DND-41 (cell line): ENCODE measurements around the gene GABRA4.

Source experiments
- ATAC-seq: fragments of 200-7000 bp; cut with Tn5 transposase; 3 replicates; pipeline ENCODE4 v1.9.1; 2021; ENCODE audit warnings: low read depth; ENCODE audit not compliant: insufficient read depth
- DNase-seq: peaks from one replicate; pipeline ENCODE4 v3.0.0-alpha.2; 2020
- H2AFZ ChIP-seq: 2 replicates; pipeline ENCODE4 v1.6.0; 2012; ENCODE audit warnings: low read depth, low read length
- H3K27ac ChIP-seq: 2 replicates; pipeline ENCODE4 v1.5.1; 2012; ENCODE audit warnings: low read length, inconsistent platforms
- H3K27me3 ChIP-seq: fragments of 200-600 bp; sonication (generic); 2 replicates; pipeline ENCODE4 v1.6.0; 2012; ENCODE audit warnings: low read length, mild to moderate bottlenecking, inconsistent platforms; ENCODE audit not compliant: insufficient read depth, poor library complexity
- H3K36me3 ChIP-seq: 2 replicates; pipeline ENCODE4 v1.5.1; 2012; ENCODE audit warnings: low read length, inconsistent platforms; ENCODE audit not compliant: insufficient read depth
- H3K4me1 ChIP-seq: 2 replicates; pipeline ENCODE4 v1.5.1; 2012; ENCODE audit warnings: mild to moderate bottlenecking, low read length; ENCODE audit not compliant: insufficient read depth
- H3K4me2 ChIP-seq: 2 replicates; pipeline ENCODE4 v1.6.0; 2012; ENCODE audit warnings: mild to moderate bottlenecking, moderate library complexity, low read length, inconsistent platforms; ENCODE audit not compliant: insufficient read depth
- H3K4me3 ChIP-seq, 2 experiments: fragments of 200-600 bp in 1 of 2; shearing (Covaris generic) in 1 of 2; 2 replicates each; pipeline ENCODE4 v1.5.1; 2012 to 2016; ENCODE audit warnings: inconsistent platforms in 2 of 2, low read length in 2 of 2, mild to moderate bottlenecking in 2 of 2, low read depth in 1 of 2, moderate library complexity in 1 of 2
- H3K79me2 ChIP-seq: 2 replicates; pipeline ENCODE4 v1.6.0; 2012; ENCODE audit warnings: low read length, inconsistent platforms; ENCODE audit not compliant: insufficient read depth
- H3K9ac ChIP-seq: 2 replicates; pipeline ENCODE4 v1.6.0; 2012; ENCODE audit warnings: low read depth, mild to moderate bottlenecking, inconsistent platforms, low read length, moderate library complexity
- H3K9me3 ChIP-seq: 2 replicates; pipeline ENCODE4 v1.5.1; 2012; ENCODE audit warnings: low read length, moderate library complexity, mild to moderate bottlenecking, inconsistent platforms; ENCODE audit not compliant: insufficient read depth, severe bottlenecking
- H4K20me1 ChIP-seq: 2 replicates; pipeline ENCODE4 v1.6.0; 2012; ENCODE audit warnings: low read length; ENCODE audit not compliant: insufficient read depth
- EZH2 ChIP-seq: IDR thresholded peaks from 3 replicates; pipeline ENCODE4 v1.6.1; 2012; ENCODE audit warnings: borderline replicate concordance, low read depth, mild to moderate bottlenecking, moderate library complexity, low read length, inconsistent platforms; ENCODE audit not compliant: severe bottlenecking
- TF ChIP-seq, protein P1 (sequence below): IDR thresholded peaks from 2 replicates; pipeline ENCODE4 v1.5.1; 2012; ENCODE audit warnings: borderline replicate concordance, low read length, moderate library complexity, mild to moderate bottlenecking; ENCODE audit not compliant: poor library complexity, severe bottlenecking; ENCODE audit errors: extremely low read depth

The GABRA4 gene

DNA sequence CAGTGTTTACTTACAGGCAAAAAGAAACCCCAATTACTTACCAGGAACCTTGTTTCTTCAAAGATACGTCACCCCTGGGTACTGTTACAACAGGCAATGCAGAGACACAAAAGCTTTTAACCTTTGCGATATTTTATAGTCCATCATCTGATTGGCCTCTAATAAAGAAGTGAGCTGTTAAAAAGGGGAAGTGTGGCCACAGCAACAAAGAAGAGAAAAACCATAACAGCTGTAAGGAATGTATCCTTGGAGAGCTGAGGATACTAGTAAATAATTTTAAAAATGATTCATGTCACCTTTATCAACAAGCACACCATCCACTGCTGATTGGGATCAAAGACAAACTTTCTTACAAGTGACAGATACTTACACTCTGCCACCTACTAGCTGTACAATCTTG lies 14.1 kb downstream of the GABRA4 start:
- no peak for ATAC-seq
- no peaks in the 10 kb centered on the region for H3K27me3 ChIP-seq
- H3K9me3 ChIP-seq, result no peaks in the 10 kb centered on the region
- H3K4me1 ChIP-seq, result no peaks in the 10 kb centered on the region
- H2AFZ ChIP-seq, result no peak overlapping the region
- no peak overlapping the region for H3K27ac ChIP-seq
- TF ChIP-seq, protein P1, sequence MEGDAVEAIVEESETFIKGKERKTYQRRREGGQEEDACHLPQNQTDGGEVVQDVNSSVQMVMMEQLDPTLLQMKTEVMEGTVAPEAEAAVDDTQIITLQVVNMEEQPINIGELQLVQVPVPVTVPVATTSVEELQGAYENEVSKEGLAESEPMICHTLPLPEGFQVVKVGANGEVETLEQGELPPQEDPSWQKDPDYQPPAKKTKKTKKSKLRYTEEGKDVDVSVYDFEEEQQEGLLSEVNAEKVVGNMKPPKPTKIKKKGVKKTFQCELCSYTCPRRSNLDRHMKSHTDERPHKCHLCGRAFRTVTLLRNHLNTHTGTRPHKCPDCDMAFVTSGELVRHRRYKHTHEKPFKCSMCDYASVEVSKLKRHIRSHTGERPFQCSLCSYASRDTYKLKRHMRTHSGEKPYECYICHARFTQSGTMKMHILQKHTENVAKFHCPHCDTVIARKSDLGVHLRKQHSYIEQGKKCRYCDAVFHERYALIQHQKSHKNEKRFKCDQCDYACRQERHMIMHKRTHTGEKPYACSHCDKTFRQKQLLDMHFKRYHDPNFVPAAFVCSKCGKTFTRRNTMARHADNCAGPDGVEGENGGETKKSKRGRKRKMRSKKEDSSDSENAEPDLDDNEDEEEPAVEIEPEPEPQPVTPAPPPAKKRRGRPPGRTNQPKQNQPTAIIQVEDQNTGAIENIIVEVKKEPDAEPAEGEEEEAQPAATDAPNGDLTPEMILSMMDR, result no peak
- TF ChIP-seq EZH2, result no peak
- no peaks in the 10 kb centered on the region for H4K20me1 ChIP-seq
- no peaks in the 10 kb centered on the region for H3K79me2 ChIP-seq
- DNase-seq, result no peak
- H3K9ac ChIP-seq, result no peak overlapping the region
- no peak overlapping the region for H3K4me3 ChIP-seq
- H3K36me3 ChIP-seq, result no peaks in the 10 kb centered on the region
- H3K4me2 ChIP-seq, result no peak overlapping the region

DNA sequence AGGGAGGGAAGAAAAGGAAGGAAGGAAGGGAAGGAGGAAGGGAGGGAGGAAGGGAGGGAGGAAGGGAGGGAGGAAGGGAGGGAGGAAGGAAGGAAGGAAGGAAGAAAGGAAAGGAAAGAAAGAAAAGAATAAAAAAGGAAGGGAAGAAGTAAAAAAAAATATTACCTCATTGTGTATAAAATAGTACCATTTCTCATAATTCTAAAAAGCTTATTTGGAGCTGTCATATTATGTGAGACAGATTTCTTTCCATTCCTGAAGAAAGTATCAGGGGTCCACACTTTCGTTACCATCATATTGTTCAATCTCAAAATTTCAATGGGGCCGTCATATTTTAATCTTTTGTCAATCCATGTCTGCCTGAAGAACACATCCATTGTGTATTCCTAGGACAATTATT lies 16.1 kb downstream of the GABRA4 start:
- Histone ChIP-seq H3K27me3 (no peaks in the 10 kb centered on the region), H3K9me3 (no peaks in the 10 kb centered on the region), H2AFZ (no peak overlapping the region), H3K4me3 (no peak overlapping the region), H3K79me2 (no peaks in the 10 kb centered on the region), H3K27ac (no peak overlapping the region), H3K4me1 (no peaks in the 10 kb centered on the region), H4K20me1 (no peaks in the 10 kb centered on the region), H3K9ac (no peak overlapping the region), H3K4me2 (no peak overlapping the region), H3K36me3 (no peaks in the 10 kb centered on the region)
- ATAC-seq (no peak), DNase-seq (no peak)
- TF ChIP-seq, protein P1, result no peak
- TF ChIP-seq EZH2, result no peak

DNA sequence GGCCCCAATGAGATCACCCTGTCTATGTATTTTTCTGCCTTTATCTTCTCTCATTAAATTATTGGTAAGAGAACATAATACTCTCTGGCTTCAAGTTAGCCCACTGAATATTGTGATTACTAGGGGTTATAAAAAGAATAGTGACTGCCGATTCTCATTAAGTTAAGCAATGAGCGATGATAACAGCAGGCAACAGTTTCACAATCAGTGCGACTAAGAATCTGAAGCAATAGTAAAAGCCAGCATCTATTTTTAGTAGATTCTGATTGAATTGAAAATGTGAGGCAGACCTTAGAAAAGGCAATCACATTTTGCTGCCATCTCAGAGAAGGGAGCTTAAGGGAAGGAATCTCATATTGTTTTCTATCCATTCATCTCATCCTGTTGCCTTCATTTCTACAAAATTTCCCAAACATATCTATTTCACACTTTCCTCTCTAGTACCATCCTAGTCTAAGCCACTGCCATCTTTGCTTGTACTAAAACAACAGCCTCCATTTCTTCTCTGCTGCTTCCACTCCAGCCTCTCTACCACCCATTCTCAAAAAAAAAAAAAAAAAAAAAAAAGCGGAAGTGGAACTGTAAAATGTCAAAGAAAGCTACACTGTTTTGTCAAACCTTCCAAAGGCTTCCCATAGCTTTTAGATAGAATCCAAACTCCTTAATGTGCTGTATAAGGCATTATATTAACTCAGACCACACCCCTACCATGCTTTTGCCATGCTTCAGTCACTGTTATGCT lies 17.4 kb downstream of the GABRA4 start:
- no peaks in the 10 kb centered on the region for H3K36me3 ChIP-seq
- no peaks in the 10 kb centered on the region for H3K9me3 ChIP-seq
- H3K9ac ChIP-seq, result no peak overlapping the region
- H3K4me2 ChIP-seq, result no peak overlapping the region
- no peak overlapping the region for H3K4me3 ChIP-seq
- no peak for TF ChIP-seq EZH2
- TF ChIP-seq, protein P1, result no peak
- ATAC-seq, result no peak
- no peak for DNase-seq
- no peaks in the 10 kb centered on the region for H3K27me3 ChIP-seq
- no peaks in the 10 kb centered on the region for H3K4me1 ChIP-seq
- H3K27ac ChIP-seq, result no peak overlapping the region
- no peak overlapping the region for H2AFZ ChIP-seq
- no peaks in the 10 kb centered on the region for H4K20me1 ChIP-seq
- H3K79me2 ChIP-seq, result no peaks in the 10 kb centered on the region
